Stimulated activated CD8-positive, alpha-beta memory T cell treated with anti-CD3 and anti-CD28 coated beads, Interleukin-15, amount 100 ng/mL, for 1 hour (primary cell): ENCODE data around the gene SDHB.
A peak's percentile ranks its signal among the peaks of the same experiment; 100 is the strongest.

Experiments
- DNase-seq: peaks from one replicate; pipeline ENCODE4 v3.0.0-alpha.2; 2020; ENCODE audit warnings: low read depth

SDHB gene

GRCh38 chr1:17012775-17013490 is 40.9 kb downstream of the SDHB start:
- DNase-seq = no peak

- DNase-seq = peak; percentile 59
Observed at GRCh38 chr1:17011439-17012307, 42.2 kb downstream of the SDHB start, which contains the start of gene ATP13A2. TSS of gene ATP13A2 (minus strand) at chr1:17011928. CDS start at chr1:17011738, 190 bp downstream.

GRCh38 chr1:17011092-17011438 is 42.8 kb downstream of the SDHB start:
- no peak for DNase-seq

GRCh38 chr1:17009706-17010105 is 44.1 kb downstream of the SDHB start:
- no peak for DNase-seq

GRCh38 chr1:17008208-17008855 is 45.5 kb downstream of the SDHB start:
- DNase-seq = no peak

GRCh38 chr1:17007121-17007520 is 46.7 kb downstream of the SDHB start:
- no peak for DNase-seq

GRCh38 chr1:17005365-17005740 is 48.5 kb downstream of the SDHB start:
- DNase-seq = no peak

GRCh38 chr1:17004466-17005364 is 49.1 kb downstream of the SDHB start:
- no peak for DNase-seq

- DNase-seq = no peak
Observed at GRCh38 chr1:17002524-17002902, 51.3 kb downstream of the SDHB start.

GRCh38 chr1:17001760-17002523 is 51.9 kb downstream of the SDHB start:
- no peak for DNase-seq

- DNase-seq = no peak
Observed at GRCh38 chr1:16999863-17000262, 54.0 kb downstream of the SDHB start.

GRCh38 chr1:16998589-16998988 is 55.2 kb downstream of the SDHB start:
- DNase-seq = no peak

- DNase-seq = no peak
Observed at GRCh38 chr1:16996845-16997244, 57.0 kb downstream of the SDHB start.

GRCh38 chr1:16993521-16994038 is 60.3 kb downstream of the SDHB start:
- DNase-seq = no peak

- no peak for DNase-seq
Observed at GRCh38 chr1:16992675-16993074, 61.2 kb downstream of the SDHB start.

- no peak for DNase-seq
Observed at GRCh38 chr1:16992102-16992501, 61.7 kb downstream of the SDHB start.

GRCh38 chr1:16991571-16991970 is 62.3 kb downstream of the SDHB start:
- DNase-seq = no peak

- DNase-seq = no peak
Observed at GRCh38 chr1:16989676-16990391, 64.0 kb downstream of the SDHB start.

- DNase-seq = no peak
Observed at GRCh38 chr1:16988210-16988609, 65.6 kb downstream of the SDHB start.

- DNase-seq = no peak
Observed at GRCh38 chr1:16986962-16987361, 66.9 kb downstream of the SDHB start.
